ENCODE measurements around the gene SALL4. TPM values are rescaled to one million over a fixed set of nuclear protein-coding genes. Genes with fewer than 3 reads are reported as not detected.
"Not testable (repeated sequence)": the region's sequence is repeated elsewhere in the genome, so short reads cannot be mapped to it uniquely, and the experiment has no call there.

The SALL4 gene
- total and polyA plus RNA-seq, 3 donors from 2014 or later = 8.4 to 27.8 (median 23.5) TPM

GRCh38 chr20:51768759-51769517, 33.4 kb downstream of the SALL4 start:
- no peaks in the 10 kb centered on the region for H3K36me3 ChIP-seq (ENCODE audit: low read depth, missing control alignments)
- no peak overlapping the region for H3K27ac ChIP-seq
- TF ChIP-seq CTCF (IDR thresholded peaks at IDR 0.05) (no peak), POLR2A (IDR thresholded peaks at IDR 0.05) (no peak)
- no peaks in the 10 kb centered on the region for H3K27me3 ChIP-seq
- intact Hi-C loops (cut with DNase I; ENCODE audit: low total_unique reads) = no loop called here
- peaks cover 3% of the 10 kb centered on the region for H3K4me1 ChIP-seq
- DNase-seq = peak; percentile 34
- no peak overlapping the region for H3K4me3 ChIP-seq
- no peaks in the 10 kb centered on the region for H3K9me3 ChIP-seq
- WGBS, 2 donors = 14 to 19% methylated on average over 10 to 11 of the region's 16 CpGs

- Histone ChIP-seq H3K9me3 (no peaks in the 10 kb centered on the region), H3K27ac (peak within 1 kb of the TSS; percentile 84 to 92), H3K36me3 (ENCODE audit: low read depth, missing control alignments) (no peaks in the 10 kb centered on the region), H3K27me3 (no peaks in the 10 kb centered on the region), H3K4me1 (peaks cover 3% of the 10 kb centered on the region), H3K4me3 (peak within 1 kb of the TSS; percentile 76 to 89)
- TF ChIP-seq CTCF (IDR thresholded peaks at IDR 0.05) (no peak), POLR2A (IDR thresholded peaks at IDR 0.05) (no peak)
- WGBS, 2 donors = 0% methylated on average over 14 to 26 of the region's 131 CpGs
- intact Hi-C loops (cut with DNase I; ENCODE audit: low total_unique reads) = no loop called here
- DNase-seq = peak; percentile 31
Observed at GRCh38 chr20:51767867-51768758, 34.2 kb downstream of the SALL4 start, which contains the start of gene ATP9A. Gene ATP9A, minus strand, starts transcription at chr20:51768390. Its CDS starts 21 bp downstream, at chr20:51768369.

GRCh38 chr20:51766994-51767866, 35.1 kb downstream of the SALL4 start:
- no peaks in the 10 kb centered on the region for H3K27me3 ChIP-seq
- peak overlapping the region; percentile 76 to 89 for H3K4me3 ChIP-seq
- peaks cover 3% of the 10 kb centered on the region for H3K4me1 ChIP-seq
- H3K36me3 ChIP-seq (ENCODE audit: low read depth, missing control alignments) = no peaks in the 10 kb centered on the region
- H3K9me3 ChIP-seq = no peaks in the 10 kb centered on the region
- intact Hi-C loops (cut with DNase I; ENCODE audit: low total_unique reads) = no loop called here
- peak overlapping the region; percentile 84 to 92 for H3K27ac ChIP-seq
- TF ChIP-seq CTCF (IDR thresholded peaks at IDR 0.05) (no peak), POLR2A (IDR thresholded peaks at IDR 0.05) (no peak)
- peak; percentile 94 for DNase-seq
- WGBS, 2 donors = 2 to 6% methylated on average over 2 to 58 of the region's 61 CpGs

GRCh38 chr20:51765381-51765780, 36.9 kb downstream of the SALL4 start:
- intact Hi-C loops (cut with DNase I; ENCODE audit: low total_unique reads); H3K27ac ChIP-seq; H3K27me3 ChIP-seq; H3K4me1 ChIP-seq; H3K9me3 ChIP-seq; H3K4me3 ChIP-seq; H3K36me3 ChIP-seq (ENCODE audit: low read depth, missing control alignments); DNase-seq: not testable (repeated sequence)
- 66 to 81% methylated on average over 10 of the region's 10 CpGs for WGBS, 2 donors
